Fibroblast of peridontal ligament (primary cell): ENCODE measurements around the gene G3BP1.
"Not testable (repeated sequence)": the region's sequence is repeated elsewhere in the genome, so short reads cannot be mapped to it uniquely, and the experiment has no call there.

ENCODE experiments used
- DNase-seq: peaks from one replicate; pipeline ENCODE4 v3.0.0-alpha.2; 2010; ENCODE audit errors: extremely low read depth

The G3BP1 gene

DNA sequence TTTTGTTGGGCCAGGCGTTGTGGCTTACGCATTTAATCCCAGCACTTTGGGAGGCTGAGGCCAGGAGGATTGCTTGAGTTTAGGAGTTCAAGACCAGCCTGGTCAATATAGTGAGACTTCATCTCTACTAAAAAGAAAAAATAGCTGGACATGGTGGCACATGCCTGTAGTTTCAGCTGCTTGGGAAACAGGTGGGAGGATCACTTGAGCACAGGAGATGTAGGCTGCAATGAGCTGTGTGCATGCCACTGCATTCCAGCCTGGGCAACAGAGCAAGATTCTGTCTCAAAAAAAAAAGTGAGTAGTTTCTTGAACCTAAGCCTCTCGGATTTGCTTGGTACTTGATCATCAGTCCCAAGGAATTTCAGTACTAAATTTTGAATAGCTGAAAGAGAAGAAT, 26.9 kb downstream of the G3BP1 start:
- no peak for DNase-seq

DNA sequence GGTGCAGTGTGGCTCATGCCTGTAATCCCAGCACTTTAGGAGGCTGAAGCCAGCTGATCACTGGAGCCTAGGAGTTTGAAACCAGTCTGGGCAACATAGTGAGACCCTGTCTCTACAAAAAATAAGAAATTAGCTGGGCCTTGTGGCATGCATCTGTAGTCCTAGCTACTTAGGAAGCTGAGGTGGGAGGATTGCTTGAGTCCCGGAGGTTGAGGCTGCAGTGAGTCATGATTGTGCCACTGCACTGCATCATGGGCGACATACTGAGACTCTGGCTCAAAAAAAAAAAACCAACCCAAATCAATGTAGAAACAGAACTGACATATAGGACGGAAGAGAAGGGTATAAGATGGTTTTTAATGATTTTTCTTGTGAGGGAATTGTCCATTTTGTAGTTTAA, 27.7 kb downstream of the G3BP1 start:
- no peak for DNase-seq

DNA sequence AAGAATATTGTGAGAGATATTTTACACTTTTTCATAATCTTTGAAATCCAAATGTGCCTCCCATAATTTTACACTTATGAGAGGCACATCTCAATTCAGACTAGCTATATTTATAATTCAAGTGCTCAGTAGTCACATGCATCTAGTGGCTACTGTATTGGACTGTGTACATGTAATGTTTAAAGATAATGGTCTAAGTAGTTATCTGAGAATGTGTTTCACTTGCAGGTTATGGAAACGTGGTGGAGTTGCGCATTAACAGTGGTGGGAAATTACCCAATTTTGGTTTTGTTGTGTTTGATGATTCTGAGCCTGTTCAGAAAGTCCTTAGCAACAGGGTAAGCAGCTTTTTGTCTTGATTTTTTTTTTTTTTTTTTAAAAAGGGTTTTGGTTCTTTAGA, 28.8 kb downstream of the G3BP1 start:
- DNase-seq: no peak

GRCh38 chr5:151805414-151806223, 33.9 kb downstream of the G3BP1 start:
- DNase-seq: peak; percentile 62

GRCh38 chr5:151808451-151809169, 36.9 kb downstream of the G3BP1 start:
- no peak for DNase-seq

- DNase-seq: no peak
These were observed 38.7 kb downstream of the G3BP1 start for GRCh38 chr5:151810449-151810848.

- DNase-seq: no peak
These were observed 39.1 kb downstream of the G3BP1 start for GRCh38 chr5:151810897-151811296.

- no peak for DNase-seq
These were observed 40.0 kb downstream of the G3BP1 start for GRCh38 chr5:151811593-151812321.

DNA sequence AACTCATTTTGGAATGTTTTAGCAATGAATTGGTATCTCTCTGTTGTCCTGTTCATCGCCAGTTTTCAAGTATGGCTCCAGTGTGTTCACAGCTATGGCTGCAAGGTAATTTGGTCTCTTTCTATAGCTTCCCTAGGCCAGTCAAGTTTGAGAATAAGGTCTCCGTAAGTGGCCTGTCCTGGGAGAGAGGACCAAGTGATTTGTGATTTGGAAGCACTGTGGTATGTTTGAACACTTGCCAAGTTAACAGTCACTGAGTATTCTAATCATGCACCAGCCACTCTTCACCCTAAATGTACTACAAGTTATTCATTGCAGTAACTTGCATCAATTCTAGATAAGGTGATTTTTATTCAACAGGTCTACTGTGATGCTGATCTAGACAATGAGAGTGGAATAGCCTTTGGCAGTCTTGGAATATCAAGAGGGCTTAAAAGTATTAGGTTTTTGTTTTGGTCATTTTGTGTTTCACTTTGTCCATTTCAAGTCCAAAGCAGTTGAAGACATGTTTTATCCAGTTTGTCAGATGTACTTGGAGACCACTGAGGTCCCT, 41.1 kb downstream of the G3BP1 start:
- DNase-seq: peak; percentile 44

DNA sequence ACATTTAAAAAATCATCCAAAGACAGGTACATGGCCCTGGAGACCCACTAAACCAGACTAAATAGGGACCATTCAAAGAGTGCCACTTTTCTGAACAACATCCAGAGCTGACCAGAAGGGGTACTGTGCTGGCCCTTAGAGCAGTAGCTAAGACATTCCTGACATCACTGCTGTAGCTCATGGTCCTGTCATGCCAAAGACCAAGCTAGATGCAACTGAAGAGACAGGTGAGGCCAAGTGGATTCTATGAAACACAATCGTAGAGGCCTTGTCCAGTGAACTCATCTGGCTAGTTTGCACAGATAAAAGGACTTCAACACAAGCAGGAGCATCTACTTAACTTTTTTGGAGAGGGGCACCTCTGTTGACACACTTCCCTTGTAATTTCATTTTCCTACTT, 43.3 kb downstream of the G3BP1 start:
- no peak for DNase-seq

DNA sequence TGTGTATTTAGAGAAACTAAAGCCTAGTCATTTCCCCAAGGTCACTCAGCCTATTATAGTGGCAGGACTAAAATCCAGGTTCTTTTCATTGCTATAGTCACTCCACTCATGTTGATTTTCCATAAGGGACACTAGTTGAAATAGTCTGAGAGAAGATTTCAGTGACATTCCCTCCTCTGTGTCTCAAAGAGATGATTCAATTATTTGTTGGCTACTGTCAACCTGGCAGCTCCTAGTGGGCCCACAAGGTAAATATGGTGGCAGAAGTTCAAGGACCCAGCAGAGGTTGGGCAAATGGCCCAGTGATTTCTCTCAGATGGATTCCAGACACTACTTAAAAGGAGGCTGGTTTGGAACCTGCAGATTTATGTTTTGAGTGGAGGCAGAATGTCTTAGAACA, 48.1 kb downstream of the G3BP1 start:
- DNase-seq: no peak

DNA sequence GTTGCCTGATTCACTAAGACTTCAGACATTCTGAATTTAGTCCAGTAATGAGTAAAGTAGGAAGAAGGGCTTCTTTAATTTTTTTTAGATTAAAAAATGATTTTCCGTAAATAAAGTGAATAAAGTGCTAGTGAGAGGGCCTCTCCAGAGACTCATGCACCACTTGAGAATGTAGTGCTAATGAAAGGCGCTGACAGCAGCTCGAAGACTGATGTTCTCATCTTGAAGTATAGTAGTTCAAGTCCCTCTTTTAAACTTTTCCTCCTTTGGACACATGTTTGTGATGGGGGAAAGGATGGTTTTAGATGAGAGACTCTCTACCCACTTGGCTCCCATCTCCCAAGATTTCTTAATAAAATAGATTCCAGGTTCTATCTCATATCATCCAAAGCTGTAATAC, 48.5 kb downstream of the G3BP1 start:
- DNase-seq: no peak

DNA sequence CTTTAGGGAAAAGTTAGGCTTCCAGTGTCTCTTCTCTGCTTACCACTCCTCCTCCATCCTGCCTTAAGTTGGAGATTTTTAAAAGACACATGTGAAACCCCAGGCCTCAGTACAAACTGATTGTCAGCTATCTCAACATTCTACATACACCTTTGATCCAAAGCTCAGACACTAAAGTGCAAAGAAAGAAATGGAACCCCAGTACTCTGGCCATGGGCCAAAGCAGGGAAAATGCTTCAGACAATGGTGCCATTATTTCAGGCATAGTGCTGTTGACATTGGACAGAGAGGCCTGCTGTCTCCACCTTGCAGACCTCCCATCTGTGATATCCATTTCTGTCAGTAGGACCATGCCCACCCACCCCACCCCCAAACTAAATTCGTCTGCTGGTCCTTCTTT, 49.1 kb downstream of the G3BP1 start:
- DNase-seq: no peak

- no peak for DNase-seq
These were observed 50.4 kb downstream of the G3BP1 start for GRCh38 chr5:151822141-151822540.

DNA sequence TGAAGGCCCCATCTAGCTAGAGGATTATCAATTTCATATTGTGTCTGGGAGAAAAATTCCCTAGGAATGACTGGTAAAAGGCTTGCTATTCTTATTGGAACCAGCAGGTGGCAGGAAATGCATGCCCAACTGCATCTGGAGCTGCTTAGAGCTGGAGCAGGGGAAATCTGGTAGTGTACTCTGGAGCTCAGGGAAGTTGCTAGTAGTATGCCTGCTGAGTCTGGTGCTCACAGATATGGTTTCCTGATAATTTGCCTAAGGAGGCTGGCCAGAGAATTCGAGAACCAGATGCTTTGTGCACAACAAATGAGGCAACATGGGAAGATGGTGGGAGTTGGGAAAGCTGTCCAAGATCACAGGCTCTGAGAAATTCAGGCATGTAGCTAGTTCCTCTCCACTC, 53.7 kb downstream of the G3BP1 start:
- peak; percentile 88 for DNase-seq

DNA sequence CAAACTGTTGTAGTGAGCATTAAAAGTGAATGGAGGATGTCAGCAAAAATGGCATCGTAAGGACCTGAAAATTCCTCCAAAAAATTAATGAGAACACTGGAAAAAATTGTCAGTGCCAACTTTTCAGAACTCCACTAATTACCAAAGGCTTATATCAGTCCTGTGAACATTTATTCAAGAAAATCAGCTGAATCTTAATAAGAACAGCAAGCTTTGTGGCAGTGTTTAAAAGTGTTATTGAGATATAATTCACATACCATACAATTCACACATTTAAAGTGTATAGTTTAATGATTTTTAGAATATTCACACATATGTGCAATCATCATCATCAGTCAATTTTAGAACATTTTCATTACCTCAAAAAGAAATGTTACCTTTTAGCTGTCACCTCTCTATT, 57.6 kb downstream of the G3BP1 start:
- no peak for DNase-seq

- not testable (repeated sequence) for DNase-seq
These were observed 61.1 kb downstream of the G3BP1 start for GRCh38 chr5:151832843-151833242.

DNA sequence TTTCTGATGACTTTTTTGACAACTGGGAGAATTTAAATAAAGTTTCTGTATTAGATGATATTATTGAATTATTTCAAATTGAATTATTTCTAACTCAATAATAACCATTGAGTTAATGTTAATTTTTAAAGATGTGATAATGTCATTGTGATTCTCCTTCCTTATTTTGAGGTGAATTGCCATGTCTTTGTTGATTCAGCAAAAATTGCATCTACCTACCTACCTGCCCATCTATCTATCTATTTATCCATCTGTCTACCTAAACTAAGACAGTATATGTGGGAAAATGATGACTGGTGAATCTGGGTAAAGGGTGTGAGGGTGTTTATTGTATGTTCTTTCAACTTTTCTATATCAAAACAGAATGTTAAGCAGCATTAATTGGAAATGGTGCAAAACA, 75.0 kb downstream of the G3BP1 start:
- DNase-seq: no peak

DNA sequence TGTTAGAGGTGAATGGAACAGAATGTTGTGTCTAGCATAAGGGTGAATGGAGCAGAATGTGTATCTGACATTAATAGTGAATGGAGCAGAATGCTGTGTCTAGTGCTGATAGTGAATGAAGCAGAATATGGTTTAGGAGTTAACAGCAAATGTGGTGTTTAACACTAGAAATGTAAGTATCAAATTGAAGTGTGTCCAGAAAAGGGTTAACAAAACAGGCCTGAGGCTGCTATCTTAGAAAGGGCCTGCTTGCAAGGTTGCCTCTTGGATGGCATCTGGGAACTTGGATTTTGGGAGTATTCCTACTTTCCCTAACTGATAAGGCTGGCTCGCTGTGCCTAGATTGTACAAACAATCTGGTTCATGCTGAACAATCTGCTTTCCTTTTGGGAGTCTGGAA, 76.1 kb downstream of the G3BP1 start:
- no peak for DNase-seq

GRCh38 chr5:151855701-151856100, 83.9 kb downstream of the G3BP1 start:
- DNase-seq: no peak

DNA sequence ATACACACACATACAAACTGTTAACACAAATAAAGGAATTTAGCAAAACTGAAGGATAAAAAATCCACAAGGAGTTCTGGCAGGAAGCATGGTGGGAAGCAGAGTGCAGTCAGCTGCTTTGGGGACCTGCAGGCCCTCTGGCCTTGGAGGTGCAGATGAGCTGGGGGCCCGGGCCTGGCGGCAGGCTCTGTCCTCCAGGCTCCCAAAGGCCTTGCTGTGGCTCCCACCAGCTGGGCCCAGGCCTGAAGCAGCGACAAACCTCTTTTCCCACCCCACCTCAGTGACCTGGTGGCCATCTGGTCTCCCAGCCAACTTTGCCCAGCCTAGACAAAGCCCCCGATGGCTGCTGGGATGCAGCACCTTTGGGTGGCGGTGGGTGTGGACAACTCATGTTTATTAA, 85.1 kb downstream of the G3BP1 start:
- DNase-seq: no peak

GRCh38 chr5:151860867-151861266, 89.1 kb downstream of the G3BP1 start:
- DNase-seq: not testable (repeated sequence)
